Right lobe of liver (tissue), 6 donors: ENCODE measurements around the gene TPM4. TPM values are rescaled to one million over a fixed set of nuclear protein-coding genes. Genes with fewer than 3 reads are reported as not detected.

Experiments used
- ATAC-seq, 4 donors: fragments of 200-7000 bp; cut with Tn5 transposase; one replicate each; pipeline ENCODE4 v1.9.1; 2020; ENCODE audit warnings: mild to moderate bottlenecking in 4 of 4, moderate library complexity in 4 of 4
- DNase-seq, 3 donors: peaks; one replicate each; pipeline ENCODE4 v3.0.0-alpha.2; 2020
- H3K27ac ChIP-seq, 3 donors: fragments of 200-600 bp; one replicate each; pipeline ENCODE4 v1.8.0; 2022
- H3K27me3 ChIP-seq, 2 donors: fragments of 200-600 bp; one replicate each; pipeline ENCODE4 v1.8.0; 2022
- H3K36me3 ChIP-seq, 4 donors: fragments of 200-600 bp; sonication (generic) in 1 of 4; one replicate each; pipeline versions ENCODE4 v1.5.1 to v1.8.0; 2017 to 2022; ENCODE audit warnings: control low read depth in 1 of 4
- H3K4me1 ChIP-seq, 4 donors: fragments of 200-600 bp; sonication (generic) in 1 of 4; one replicate each; pipeline versions ENCODE4 v1.5.1 to v1.8.0; 2017 to 2022; ENCODE audit warnings: control low read depth in 1 of 4
- H3K4me3 ChIP-seq, 3 donors: fragments of 200-600 bp; one replicate each; pipeline ENCODE4 v1.8.0; 2022
- H3K9me3 ChIP-seq, 4 donors: fragments of 200-600 bp; sonication (generic) in 1 of 4; one replicate each; pipeline versions ENCODE4 v1.5.1 to v1.8.0; 2017 to 2022; ENCODE audit warnings: control low read depth in 1 of 4
- POLR2A ChIP-seq: fragments of 450-650 bp; IDR thresholded peaks from one replicate; pipeline ENCODE4 v1.6.1; 2017; ENCODE audit warnings: antibody characterized with exemption, mild to moderate bottlenecking
- WGBS: methylation state at CpG from one replicate; pipeline ENCODE4 v1.1.6; 2018; ENCODE audit warnings: low coverage, low lambda C conversion rate; ENCODE audit not compliant: insufficient coverage; ENCODE audit errors: missing lambda C conversion rate; 5-methylcytosine and 5-hydroxymethylcytosine counted together
- intact Hi-C, 2 donors: fragments of 100-400 bp; cut with DNase I; formaldehyde crosslinking; loops; one replicate each; pipeline versions ENCODE4 v1.11.2 to v1.14.1; 2022
- total RNA-seq, 6 experiments: library from RNA; depleted of rRNA in 2 of 6; stranded (reverse); fragments of >200 nt in 2 of 6; fragmentation: NEBNext Ultra II Directional in 3 of 6; extraction: Animal tissue kit (Norgen Biotek cat#: 25700) in 3 of 6; gene quantifications; one replicate each; pipeline versions ENCODE4 v1.1.0 to v1.2.4, GENCODE V29; 2016 to 2023
- TF ChIP-seq, protein P1 (sequence below), 4 donors: fragments of 200-600 bp in 3 of 4; fragments of 450-650 bp in 1 of 4; IDR thresholded peaks; one replicate each; pipeline versions ENCODE4 v1.5.1 to v1.8.0; 2016 to 2022; ENCODE audit warnings: antibody characterized with exemption in 4 of 4, mild to moderate bottlenecking in 2 of 4
- donor health status: DM: no; HTN: yes; CAD: no.
- donor health status: DM: no; HTN: no; CAD: no.
- donor health status: DM: no; HTN: no; CAD: no.
- donor health status: DM: no; HTN: yes; CAD: no.
- donor health status: DM: no; HTN: yes; CAD: no.

Gene TPM4
- total RNA-seq, 6 experiments from 2014 or later: 13.7 to 90.2 (median 45.6) TPM

DNA sequence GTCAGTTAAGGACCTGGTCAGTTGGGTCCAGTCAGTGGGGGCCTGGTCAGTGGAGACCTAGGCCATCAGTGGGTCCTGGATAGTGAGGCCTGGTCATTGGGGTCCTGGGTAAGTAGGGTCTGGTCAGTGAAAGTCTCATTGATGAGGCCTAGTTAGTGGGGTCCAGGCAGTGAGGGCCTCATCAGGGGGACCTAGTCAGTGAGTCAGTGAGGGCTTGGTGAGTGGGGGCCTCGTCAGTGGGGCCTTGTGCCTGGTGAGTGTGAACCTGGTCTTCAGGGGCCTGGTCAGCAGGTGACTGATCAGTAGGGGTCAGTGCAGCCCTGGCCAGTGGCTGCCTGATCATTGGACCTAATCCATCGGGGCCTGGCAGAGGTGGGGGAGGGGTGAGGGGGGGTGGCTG lies 42.6 kb upstream of the TPM4 start:
- Histone ChIP-seq H3K27me3 (no peaks in the 10 kb centered on the region), H3K9me3 (no peaks in the 10 kb centered on the region), H3K4me1 (no peaks in the 10 kb centered on the region), H3K4me3 (no peak overlapping the region), H3K27ac (no peak overlapping the region), H3K36me3 (no peaks in the 10 kb centered on the region)
- TF ChIP-seq POLR2A: no peak
- TF ChIP-seq, protein P1, sequence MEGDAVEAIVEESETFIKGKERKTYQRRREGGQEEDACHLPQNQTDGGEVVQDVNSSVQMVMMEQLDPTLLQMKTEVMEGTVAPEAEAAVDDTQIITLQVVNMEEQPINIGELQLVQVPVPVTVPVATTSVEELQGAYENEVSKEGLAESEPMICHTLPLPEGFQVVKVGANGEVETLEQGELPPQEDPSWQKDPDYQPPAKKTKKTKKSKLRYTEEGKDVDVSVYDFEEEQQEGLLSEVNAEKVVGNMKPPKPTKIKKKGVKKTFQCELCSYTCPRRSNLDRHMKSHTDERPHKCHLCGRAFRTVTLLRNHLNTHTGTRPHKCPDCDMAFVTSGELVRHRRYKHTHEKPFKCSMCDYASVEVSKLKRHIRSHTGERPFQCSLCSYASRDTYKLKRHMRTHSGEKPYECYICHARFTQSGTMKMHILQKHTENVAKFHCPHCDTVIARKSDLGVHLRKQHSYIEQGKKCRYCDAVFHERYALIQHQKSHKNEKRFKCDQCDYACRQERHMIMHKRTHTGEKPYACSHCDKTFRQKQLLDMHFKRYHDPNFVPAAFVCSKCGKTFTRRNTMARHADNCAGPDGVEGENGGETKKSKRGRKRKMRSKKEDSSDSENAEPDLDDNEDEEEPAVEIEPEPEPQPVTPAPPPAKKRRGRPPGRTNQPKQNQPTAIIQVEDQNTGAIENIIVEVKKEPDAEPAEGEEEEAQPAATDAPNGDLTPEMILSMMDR (IDR thresholded peaks at IDR 0.05): no peak
- ATAC-seq (no peak), DNase-seq (no peak)
- intact Hi-C loops: loop anchor here in 1 of 2 donors (10.0 kb wide), 1 partner anchor 141 kb away; the partner anchor contains the start of gene CIB3
- no CpG with 5 or more reads among the region's 2 CpGs for WGBS

DNA sequence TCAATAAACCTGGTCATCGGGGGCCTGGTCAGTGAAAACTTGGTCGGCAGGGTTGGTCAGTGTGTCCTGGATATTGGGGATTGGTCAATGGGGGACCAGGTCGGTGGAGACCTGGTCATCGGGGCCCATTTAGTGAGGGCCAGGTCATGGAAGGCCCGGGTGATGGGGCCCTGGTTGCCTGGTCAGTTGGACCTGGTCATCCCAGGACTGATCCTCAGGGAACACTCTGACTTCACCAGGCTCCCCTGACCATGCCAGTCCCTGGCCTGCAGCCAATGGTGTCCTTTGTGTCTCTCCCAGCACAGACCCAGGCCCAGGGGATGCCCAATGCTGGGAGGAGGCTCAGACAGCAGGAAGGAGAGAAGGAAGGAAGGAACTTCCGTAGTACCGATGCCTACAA lies 42.1 kb upstream of the TPM4 start:
- TF ChIP-seq POLR2A: no peak
- TF ChIP-seq, protein P1 (IDR thresholded peaks at IDR 0.05): no peak
- H3K4me3 ChIP-seq: no peak overlapping the region
- H3K27me3 ChIP-seq: no peaks in the 10 kb centered on the region
- no peak overlapping the region for H3K27ac ChIP-seq
- intact Hi-C loops: loop anchor here in 1 of 2 donors (10.0 kb wide), 1 partner anchor 141 kb away; the partner anchor contains the start of gene CIB3
- no peaks in the 10 kb centered on the region for H3K9me3 ChIP-seq
- ATAC-seq (no peak), DNase-seq (no peak)
- H3K4me1 ChIP-seq: no peaks in the 10 kb centered on the region
- no peaks in the 10 kb centered on the region for H3K36me3 ChIP-seq
- WGBS: 88% methylated on average over 2 of the region's 7 CpGs

DNA sequence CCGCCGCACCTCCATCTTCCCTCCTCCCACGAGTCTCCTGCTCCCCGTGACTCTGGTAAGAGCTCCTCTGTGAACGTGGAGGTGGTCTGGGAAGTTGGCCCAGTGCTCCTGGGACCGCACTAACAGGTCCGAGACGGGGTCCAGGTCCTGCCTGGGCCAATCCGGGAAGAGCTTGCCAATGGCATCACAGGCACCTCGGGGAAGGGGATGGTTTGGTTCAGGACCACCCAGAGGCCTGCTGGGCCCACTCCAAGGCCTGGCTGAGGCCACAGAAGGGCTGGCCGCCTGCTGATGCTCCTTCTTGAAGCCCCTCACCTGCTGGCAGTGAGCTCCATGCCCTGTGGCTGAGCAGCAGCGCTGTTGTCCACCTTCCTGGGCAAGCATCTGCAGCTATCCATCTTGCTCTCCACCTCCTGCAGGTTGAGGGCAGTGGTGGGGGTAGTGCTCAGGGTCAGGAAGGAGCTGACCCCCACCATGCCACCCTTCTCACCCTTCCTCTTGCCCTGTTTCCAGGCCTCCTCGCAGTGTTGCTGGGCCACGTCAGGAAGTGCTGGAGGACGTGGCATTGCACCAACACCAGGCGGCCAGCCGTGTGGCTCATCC lies 41.2 kb upstream of the TPM4 start:
- intact Hi-C loops: loop anchor here in 1 of 2 donors (10.0 kb wide), 1 partner anchor 140 kb away; the partner anchor contains the start of gene CIB3
- WGBS: 90% methylated on average over 2 of the region's 17 CpGs
- H3K9me3 ChIP-seq: no peaks in the 10 kb centered on the region
- H3K4me1 ChIP-seq: no peaks in the 10 kb centered on the region
- no peak overlapping the region for H3K4me3 ChIP-seq
- TF ChIP-seq, protein P1 (IDR thresholded peaks at IDR 0.05): no peak
- TF ChIP-seq POLR2A: no peak
- no peak for ATAC-seq
- no peak for DNase-seq
- no peak overlapping the region for H3K27ac ChIP-seq
- no peaks in the 10 kb centered on the region for H3K27me3 ChIP-seq
- no peaks in the 10 kb centered on the region for H3K36me3 ChIP-seq

DNA sequence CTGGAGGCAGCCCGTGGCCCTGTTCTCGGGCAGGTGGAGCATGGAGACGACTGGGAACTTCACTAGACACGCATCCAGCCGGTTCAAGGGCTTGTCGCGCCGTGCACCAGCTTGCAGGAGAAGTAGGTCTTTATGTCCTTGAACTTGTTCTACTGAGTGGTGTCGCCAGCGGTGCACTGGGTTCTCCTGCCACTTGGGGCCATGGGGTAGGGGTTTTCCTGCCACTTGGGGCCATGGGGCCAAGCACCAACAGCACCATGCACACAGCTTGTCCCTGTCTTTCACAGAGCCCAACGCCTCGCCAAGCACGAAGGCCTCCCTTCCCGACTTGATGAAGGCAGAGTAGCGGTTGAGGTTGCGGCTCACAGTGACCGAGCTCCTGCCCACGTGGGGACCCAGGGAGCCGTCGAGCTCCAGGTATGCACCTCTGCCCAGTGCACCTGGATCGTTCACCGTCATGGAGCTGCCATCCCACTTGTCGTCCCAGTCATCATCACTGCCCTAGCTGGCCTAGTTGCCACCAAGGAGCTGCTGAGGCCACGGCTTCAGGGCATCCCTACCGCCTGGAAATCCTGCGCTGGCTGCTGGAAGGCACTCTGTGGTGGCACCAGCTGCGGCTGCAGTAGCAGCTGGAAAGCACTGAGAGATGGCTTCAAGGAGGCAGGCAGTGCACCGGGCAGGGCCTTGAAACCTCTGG lies 40.5 kb upstream of the TPM4 start:
- 77% methylated on average over 3 of the region's 28 CpGs for WGBS
- H3K27ac ChIP-seq: no peak overlapping the region
- H3K36me3 ChIP-seq: no peaks in the 10 kb centered on the region
- no peaks in the 10 kb centered on the region for H3K9me3 ChIP-seq
- no peaks in the 10 kb centered on the region for H3K4me1 ChIP-seq
- TF ChIP-seq, protein P1 (IDR thresholded peaks at IDR 0.05): no peak
- TF ChIP-seq POLR2A: no peak
- no peak for ATAC-seq
- no peaks in the 10 kb centered on the region for H3K27me3 ChIP-seq
- DNase-seq: no peak
- H3K4me3 ChIP-seq: no peak overlapping the region
- intact Hi-C loops: loop anchor here in 1 of 2 donors (10.0 kb wide), 1 partner anchor 139 kb away; the partner anchor contains the start of gene CIB3
